ENCODE measurements around the gene ZBTB46. TPM values are rescaled to one million over a fixed set of nuclear protein-coding genes. Genes with fewer than 3 reads are reported as not detected.
A peak's percentile ranks its signal among the peaks of the same experiment; 100 is the strongest.

The ZBTB46 gene
- total RNA-seq, 2 experiments from 2014 or later, result 0.11 to 0.25 TPM

DNA sequence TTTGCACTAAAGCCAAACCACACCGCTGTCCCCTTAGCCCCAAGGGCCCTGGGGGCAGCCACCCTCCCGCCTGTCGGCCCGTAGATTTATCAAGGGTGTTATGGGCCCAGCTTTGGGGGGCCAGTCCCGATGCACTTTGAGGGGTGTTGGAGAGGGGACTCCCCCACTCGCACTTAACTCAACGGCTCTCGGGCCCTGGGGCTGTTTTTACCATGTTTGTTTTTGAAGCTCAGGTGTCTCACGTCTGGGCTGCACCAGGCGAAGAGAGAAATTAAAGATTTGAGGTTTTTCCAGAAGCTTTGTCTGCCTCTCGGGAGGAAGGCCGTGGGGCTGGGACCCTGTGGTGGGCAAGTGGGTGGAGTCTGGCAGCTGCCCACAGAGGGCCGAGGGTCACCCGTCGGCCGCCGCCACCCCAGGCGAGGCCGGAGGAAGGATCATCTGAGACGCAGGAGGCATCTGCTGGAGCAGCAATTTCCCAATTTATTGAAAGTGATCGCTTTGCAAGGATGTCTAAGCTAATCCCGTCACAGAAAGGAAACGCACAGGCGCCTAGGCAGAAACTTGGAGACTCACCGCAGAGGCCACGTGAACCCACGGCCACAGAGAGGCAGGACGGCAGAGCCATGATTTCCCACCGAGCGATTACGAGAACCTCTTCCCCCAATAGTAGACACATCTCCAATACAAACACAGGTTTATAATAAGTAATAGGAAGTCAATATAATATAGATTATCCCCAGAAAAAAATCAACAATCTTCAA, 87.7 kb downstream of the ZBTB46 start:
- H3K9me3 Mint-ChIP-seq, result no peaks in the 10 kb centered on the region
- ATAC-seq (ENCODE audit: low read depth) (no peak), DNase-seq (no peak)
- H3K36me3 Mint-ChIP-seq, result peaks cover 4% of the 10 kb centered on the region
- peaks cover 1% of the 10 kb centered on the region for H3K4me1 Mint-ChIP-seq
- H3K27me3 Mint-ChIP-seq, result no peaks in the 10 kb centered on the region
- H3K27ac Mint-ChIP-seq, result no peak overlapping the region
- no peak overlapping the region for H3K4me3 Mint-ChIP-seq
- POLR2A ChIA-PET, result interaction anchor here (1.0 to 1.2 kb wide), 2 partner anchors 8 to 121 kb away, joined by 3 read pairs; partner anchors contain the start of gene TPD52L2

DNA sequence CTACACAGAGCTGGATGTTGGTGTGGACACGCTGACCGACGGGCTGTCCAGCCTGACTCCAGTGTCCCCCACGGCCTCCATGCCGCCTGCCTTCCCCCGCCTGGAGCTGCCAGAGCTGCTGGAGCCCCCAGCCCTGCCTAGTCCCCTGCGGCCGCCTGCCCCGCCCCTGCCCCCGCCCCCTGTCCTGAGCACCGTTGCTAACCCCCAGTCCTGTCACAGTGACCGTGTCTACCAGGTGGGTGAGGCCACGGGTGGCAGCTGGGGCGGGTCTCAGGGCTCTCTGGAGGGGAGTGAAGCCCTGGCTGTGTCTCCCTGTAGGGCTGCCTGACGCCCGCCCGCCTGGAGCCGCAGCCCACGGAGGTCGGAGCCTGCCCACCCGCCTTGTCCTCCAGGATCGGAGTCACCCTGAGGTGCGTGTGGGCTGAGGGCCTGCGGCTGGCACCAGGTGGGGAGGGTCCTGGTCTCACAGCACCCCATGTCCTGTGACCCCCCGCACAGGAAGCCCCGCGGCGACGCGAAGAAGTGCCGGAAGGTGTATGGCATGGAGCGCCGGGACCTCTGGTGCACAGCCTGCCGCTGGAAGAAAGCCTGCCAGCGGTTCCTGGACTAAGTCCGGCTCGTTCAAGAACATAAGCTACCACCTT, 88.6 kb downstream of the ZBTB46 start:
- H3K27me3 Mint-ChIP-seq, result no peaks in the 10 kb centered on the region
- H3K27ac Mint-ChIP-seq, result no peak overlapping the region
- peaks cover 4% of the 10 kb centered on the region for H3K36me3 Mint-ChIP-seq
- H3K4me1 Mint-ChIP-seq, result peaks cover 1% of the 10 kb centered on the region
- H3K9me3 Mint-ChIP-seq, result no peaks in the 10 kb centered on the region
- H3K4me3 Mint-ChIP-seq, result no peak overlapping the region
- ATAC-seq (ENCODE audit: low read depth) (no peak), DNase-seq (no peak)
- POLR2A ChIA-PET, result interaction anchor here (1.0 to 2.6 kb wide), 4 partner anchors 8 to 122 kb away, joined by 3 to 31 read pairs (median 12); partner anchors contain the start of genes ARFRP1, TPD52L2 and ZGPAT

DNA sequence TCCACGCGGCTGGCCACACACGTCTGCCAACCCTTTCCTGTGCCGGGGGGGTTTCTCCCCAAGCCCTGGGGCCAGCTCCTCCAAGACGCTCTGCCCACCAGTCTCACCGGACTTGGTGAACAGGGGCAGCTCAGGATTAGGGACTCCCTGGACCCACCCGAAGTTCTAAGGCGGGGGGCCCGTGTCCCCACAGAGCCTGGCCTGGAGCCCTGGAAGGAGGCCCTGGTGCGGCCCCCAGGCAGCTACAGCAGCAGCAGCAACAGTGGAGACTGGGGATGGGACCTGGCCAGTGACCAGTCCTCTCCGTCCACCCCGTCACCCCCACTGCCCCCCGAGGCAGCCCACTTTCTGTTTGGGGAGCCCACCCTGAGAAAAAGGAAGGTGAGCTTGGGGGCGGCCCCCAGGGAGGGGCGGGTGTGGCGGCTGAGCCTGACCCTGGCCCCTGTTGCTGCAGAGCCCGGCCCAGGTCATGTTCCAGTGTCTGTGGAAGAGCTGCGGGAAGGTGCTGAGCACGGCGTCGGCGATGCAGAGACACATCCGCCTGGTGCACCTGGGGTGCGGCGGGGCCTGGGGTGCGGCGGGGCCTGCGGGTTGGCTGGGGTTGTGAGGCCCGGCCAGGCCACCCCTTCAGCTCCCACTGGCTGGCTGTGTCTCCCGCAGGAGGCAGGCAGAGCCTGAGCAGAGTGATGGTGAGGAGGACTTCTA, 89.2 kb downstream of the ZBTB46 start:
- Mint-ChIP-seq H3K36me3 (peaks cover 4% of the 10 kb centered on the region), H3K9me3 (no peaks in the 10 kb centered on the region), H3K4me3 (peak overlapping the region; percentile 70), H3K4me1 (peaks cover 1% of the 10 kb centered on the region), H3K27ac (no peak overlapping the region), H3K27me3 (no peaks in the 10 kb centered on the region)
- no peak for ATAC-seq (ENCODE audit: low read depth)
- POLR2A ChIA-PET, result interaction anchor here (1.4 to 2.6 kb wide), 4 partner anchors 9 to 123 kb away, joined by 3 to 31 read pairs (median 12); partner anchors contain the start of genes ARFRP1, TPD52L2 and ZGPAT
- no peak for DNase-seq

- no peak for DNase-seq
- Mint-ChIP-seq H3K36me3 (peaks cover 4% of the 10 kb centered on the region), H3K4me1 (peaks cover 4% of the 10 kb centered on the region), H3K4me3 (peak overlapping the region; percentile 70), H3K27ac (peak overlapping the region; percentile 54), H3K9me3 (no peaks in the 10 kb centered on the region), H3K27me3 (no peaks in the 10 kb centered on the region)
- POLR2A ChIA-PET, result interaction anchor here (1.3 to 2.6 kb wide), 5 partner anchors 9 to 337 kb away, joined by 3 to 31 read pairs (median 4); partner anchors contain the start of genes ARFRP1, TPD52L2 and ZGPAT
- no peak for ATAC-seq (ENCODE audit: low read depth)
Observed at GRCh38 chr20:63741354-63741675, 89.7 kb downstream of the ZBTB46 start.

GRCh38 chr20:63740627-63741353, 90.3 kb downstream of the ZBTB46 start:
- peak; percentile 10 for ATAC-seq (ENCODE audit: low read depth)
- peaks cover 9% of the 10 kb centered on the region for H3K4me1 Mint-ChIP-seq
- peak overlapping the region; percentile 70 for H3K4me3 Mint-ChIP-seq
- H3K27me3 Mint-ChIP-seq, result no peaks in the 10 kb centered on the region
- DNase-seq, result no peak
- peaks cover 4% of the 10 kb centered on the region for H3K36me3 Mint-ChIP-seq
- H3K9me3 Mint-ChIP-seq, result no peaks in the 10 kb centered on the region
- POLR2A ChIA-PET, result interaction anchor here (0.6 to 2.6 kb wide), 9 partner anchors 10 to 337 kb away, joined by 3 to 31 read pairs (median 4); partner anchors contain the start of genes ARFRP1, TPD52L2 and ZGPAT
- peak overlapping the region; percentile 54 for H3K27ac Mint-ChIP-seq

DNA sequence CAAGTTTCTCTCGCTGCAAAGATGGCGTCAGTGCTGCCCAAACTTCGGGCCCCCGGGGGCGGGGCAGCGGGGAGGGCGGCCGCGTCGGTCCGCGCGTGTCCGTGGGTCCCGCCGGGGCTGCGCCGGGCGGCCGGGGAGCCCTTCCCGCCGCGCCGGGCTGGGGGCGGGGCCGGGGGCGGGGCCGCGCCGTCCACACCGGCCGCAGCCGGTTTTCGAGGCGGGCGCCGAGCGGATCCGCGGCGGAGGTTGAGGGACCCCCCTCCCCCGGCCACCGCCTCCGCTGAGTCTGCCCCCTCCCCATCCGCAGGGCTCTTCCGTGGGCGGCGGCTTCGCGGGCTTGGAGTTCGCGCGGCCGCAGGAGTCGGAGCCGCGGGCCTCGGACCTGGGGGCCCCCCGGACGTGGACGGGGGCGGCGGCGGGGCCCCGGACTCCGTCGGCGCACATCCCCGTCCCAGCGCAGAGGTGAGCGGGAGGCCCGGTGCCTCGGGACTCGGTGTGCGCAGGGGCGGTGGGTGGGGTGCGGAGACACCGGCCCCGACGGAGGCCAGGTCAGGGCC, 90.9 kb downstream of the ZBTB46 start:
- Mint-ChIP-seq H3K4me1 (peaks cover 11% of the 10 kb centered on the region), H3K27ac (peak overlapping the region; percentile 30), H3K4me3 (peak overlapping the region; percentile 70), H3K27me3 (no peaks in the 10 kb centered on the region), H3K9me3 (no peaks in the 10 kb centered on the region), H3K36me3 (peaks cover 4% of the 10 kb centered on the region)
- ATAC-seq (ENCODE audit: low read depth), result peak; percentile 9
- peak; percentile 81 for DNase-seq
- POLR2A ChIA-PET, result interaction anchor here (0.6 to 2.6 kb wide), 9 partner anchors 10 to 338 kb away, joined by 3 to 31 read pairs (median 4); partner anchors contain the start of genes ARFRP1, TPD52L2 and ZGPAT

- POLR2A ChIA-PET, result interaction anchor here (0.6 to 6.4 kb wide), 6 partner anchors 10 to 126 kb away, joined by 3 to 98 read pairs (median 3); partner anchors contain the start of genes ARFRP1, TPD52L2 and ZGPAT
- DNase-seq, result peak; percentile 88
- Mint-ChIP-seq H3K36me3 (peaks cover 4% of the 10 kb centered on the region), H3K4me3 (peak within 1 kb of the TSS; percentile 70), H3K9me3 (no peaks in the 10 kb centered on the region), H3K27ac (peak within 1 kb of the TSS; percentile 30), H3K4me1 (peaks cover 11% of the 10 kb centered on the region), H3K27me3 (no peaks in the 10 kb centered on the region)
- ATAC-seq (ENCODE audit: low read depth), result peak; percentile 41
Observed at GRCh38 chr20:63739130-63740069, 91.7 kb downstream of the ZBTB46 start, which contains the start of gene SLC2A4RG. SLC2A4RG (plus strand) TSS chr20:63739776; CDS start chr20:63739913, 137 bp downstream.

- POLR2A ChIA-PET, result interaction anchor here (0.6 to 6.4 kb wide), 6 partner anchors 9 to 126 kb away, joined by 3 to 98 read pairs (median 3); partner anchors contain the start of genes ARFRP1, TPD52L2 and ZGPAT
- no peaks in the 10 kb centered on the region for H3K27me3 Mint-ChIP-seq
- no peak for ATAC-seq (ENCODE audit: low read depth)
- H3K4me1 Mint-ChIP-seq, result peaks cover 15% of the 10 kb centered on the region
- H3K9me3 Mint-ChIP-seq, result no peaks in the 10 kb centered on the region
- H3K4me3 Mint-ChIP-seq, result peak overlapping the region; percentile 55
- peak overlapping the region; percentile 25 for H3K27ac Mint-ChIP-seq
- DNase-seq, result no peak
- peaks cover 7% of the 10 kb centered on the region for H3K36me3 Mint-ChIP-seq
Observed at GRCh38 chr20:63738687-63739129, 92.4 kb downstream of the ZBTB46 start.

GRCh38 chr20:63737945-63738686, 92.9 kb downstream of the ZBTB46 start:
- H3K27ac Mint-ChIP-seq, result peak overlapping the region; percentile 25
- H3K36me3 Mint-ChIP-seq, result peaks cover 8% of the 10 kb centered on the region
- peaks cover 14% of the 10 kb centered on the region for H3K4me1 Mint-ChIP-seq
- DNase-seq (peak; percentile 69), ATAC-seq (ENCODE audit: low read depth) (no peak)
- no peaks in the 10 kb centered on the region for H3K9me3 Mint-ChIP-seq
- no peaks in the 10 kb centered on the region for H3K27me3 Mint-ChIP-seq
- H3K4me3 Mint-ChIP-seq, result peak overlapping the region; percentile 55
- POLR2A ChIA-PET, result interaction anchor here (1.0 to 6.4 kb wide), 6 partner anchors 10 to 96 kb away, joined by 3 to 98 read pairs (median 6); partner anchors contain the start of genes ARFRP1 and ZGPAT

DNA sequence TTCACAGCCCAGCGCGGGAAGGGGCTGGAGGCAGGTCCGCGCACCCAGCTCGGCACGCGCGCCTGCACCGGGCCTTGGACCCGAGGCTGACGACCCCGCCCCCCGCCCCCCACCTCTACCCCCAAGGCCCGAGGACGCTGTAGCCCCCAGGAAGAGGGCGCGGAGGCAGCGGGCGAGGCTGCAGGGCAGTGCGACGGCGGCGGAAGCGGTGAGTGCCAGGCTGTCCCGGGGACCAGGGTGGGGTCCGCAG, 93.4 kb downstream of the ZBTB46 start:
- Mint-ChIP-seq H3K36me3 (peaks cover 8% of the 10 kb centered on the region), H3K4me1 (peaks cover 14% of the 10 kb centered on the region), H3K9me3 (no peaks in the 10 kb centered on the region), H3K4me3 (peak overlapping the region; percentile 88), H3K27ac (no peak overlapping the region), H3K27me3 (no peaks in the 10 kb centered on the region)
- DNase-seq (no peak), ATAC-seq (ENCODE audit: low read depth) (no peak)
- POLR2A ChIA-PET, result interaction anchor here (1.0 to 6.4 kb wide), 6 partner anchors 9 to 96 kb away, joined by 3 to 98 read pairs (median 6); partner anchors contain the start of genes ARFRP1 and ZGPAT
